Airway epithelial cell (primary cell): ENCODE results near the gene DSCAM. TPM values are rescaled to one million over a fixed set of nuclear protein-coding genes. Genes with fewer than 3 reads are reported as not detected.

Source experiments
- total RNA-seq: library from RNA; depleted of rRNA; stranded (reverse); fragments of >200 nt; gene quantifications from 2 replicates; pipeline ENCODE4 v1.2.3, GENCODE V29; 2015

Gene DSCAM
- 0.14 and 0.23 TPM in 2 replicates for total RNA-seq

GRCh38 chr21:40846587-40847411, at the start of gene DSCAM:
Gene DSCAM, minus strand, starts transcription at chr21:40847158. Its CDS starts 497 bp downstream, at chr21:40846661.

